Testis (tissue), 2 donors: ENCODE measurements around the gene MYO5B.

Source experiments
- CTCF ChIP-seq, 3 experiments: fragments of 450-650 bp in 2 of 3; fragments of 200-600 bp in 1 of 3; sonication (generic) in 1 of 3; IDR thresholded peaks; one replicate each; pipeline ENCODE4 v1.5.1; 2016 to 2019; ENCODE audit warnings: antibody characterized with exemption in 3 of 3, mild to moderate bottlenecking in 2 of 3, moderate library complexity in 1 of 3
- POLR2A ChIP-seq: fragments of 450-650 bp; IDR thresholded peaks from one replicate; pipeline ENCODE4 v1.6.1; 2017; ENCODE audit warnings: antibody characterized with exemption, mild to moderate bottlenecking, moderate library complexity

- TF ChIP-seq CTCF (IDR thresholded peaks at IDR 0.05), result no peak
- no peak for TF ChIP-seq POLR2A
Observed at GRCh38 chr18:49988733-49989132, 206.2 kb downstream of the MYO5B start.
